T1000 (cell line): Measurements from ENCODE around the gene ARMC2.
"Not testable (repeated sequence)": the region's sequence is repeated elsewhere in the genome, so short reads cannot be mapped to it uniquely, and the experiment has no call there.

Source experiments
- DNase-seq: peaks from one replicate; lab custom pipeline; 2025; ENCODE audit warnings: mixed read lengths; lab: John Stamatoyannopoulos, UW

The ARMC2 gene

GRCh38 chr6:108952776-108953486 lies 104.7 kb downstream of the ARMC2 start:
- no peak for DNase-seq

- DNase-seq, result no peak
These were observed 105.5 kb downstream of the ARMC2 start for GRCh38 chr6:108953681-108954080.

GRCh38 chr6:108955329-108955949 lies 107.2 kb downstream of the ARMC2 start:
- no peak for DNase-seq

- no peak for DNase-seq
These were observed 109.0 kb downstream of the ARMC2 start for GRCh38 chr6:108957221-108957620.

GRCh38 chr6:108958900-108959770 lies 110.9 kb downstream of the ARMC2 start:
- no peak for DNase-seq

DNA sequence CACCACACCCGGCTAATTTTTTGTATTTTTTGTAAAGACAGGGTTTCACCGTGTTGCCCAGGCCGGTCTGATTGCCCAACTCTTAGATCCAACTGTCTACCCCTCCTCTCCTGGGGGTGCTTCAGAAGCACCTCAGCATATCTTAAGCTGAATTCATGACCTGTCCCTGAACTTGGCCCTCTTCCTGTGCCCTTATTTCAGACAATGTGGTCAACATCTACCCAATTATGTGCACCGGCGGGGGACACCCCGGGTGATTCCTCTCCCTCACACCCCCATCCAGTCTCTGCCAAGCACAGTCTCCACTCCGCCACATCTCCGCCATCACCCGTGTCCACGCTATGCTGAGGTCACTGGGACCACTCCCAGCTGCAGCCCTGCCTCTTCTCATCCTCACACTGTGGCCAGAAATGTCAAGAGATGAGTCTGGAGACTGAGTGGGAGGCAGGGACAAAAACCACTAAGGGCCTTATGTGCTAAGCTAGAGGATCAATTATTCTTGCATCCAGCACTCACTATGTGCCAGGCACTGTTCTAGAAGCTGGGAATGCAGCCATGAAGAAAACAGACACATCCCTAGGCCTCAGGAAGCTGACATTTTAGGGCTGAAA lies 111.9 kb downstream of the ARMC2 start:
- DNase-seq, result no peak

GRCh38 chr6:108960601-108961000 lies 112.4 kb downstream of the ARMC2 start:
- DNase-seq, result no peak

DNA sequence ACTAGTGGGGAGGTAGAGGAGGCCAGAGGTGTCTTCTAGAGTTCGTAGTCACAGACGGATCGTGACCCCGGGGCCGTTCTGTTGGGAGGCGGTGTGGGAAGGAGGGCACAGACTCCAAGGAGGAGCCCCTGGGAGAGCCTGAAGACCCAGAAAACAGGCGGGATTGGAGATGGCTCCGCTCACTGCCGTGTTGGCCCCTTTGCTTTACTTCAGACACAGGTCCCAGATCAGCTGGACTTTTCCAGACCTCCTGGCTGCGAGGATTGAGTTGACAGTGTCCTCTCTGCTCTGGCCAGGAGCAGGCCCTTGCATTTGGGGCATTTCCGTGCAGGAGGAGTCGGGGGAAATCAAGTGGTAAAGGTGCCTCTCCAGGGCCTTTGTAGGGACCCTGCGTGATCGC lies 112.9 kb downstream of the ARMC2 start:
- no peak for DNase-seq

DNA sequence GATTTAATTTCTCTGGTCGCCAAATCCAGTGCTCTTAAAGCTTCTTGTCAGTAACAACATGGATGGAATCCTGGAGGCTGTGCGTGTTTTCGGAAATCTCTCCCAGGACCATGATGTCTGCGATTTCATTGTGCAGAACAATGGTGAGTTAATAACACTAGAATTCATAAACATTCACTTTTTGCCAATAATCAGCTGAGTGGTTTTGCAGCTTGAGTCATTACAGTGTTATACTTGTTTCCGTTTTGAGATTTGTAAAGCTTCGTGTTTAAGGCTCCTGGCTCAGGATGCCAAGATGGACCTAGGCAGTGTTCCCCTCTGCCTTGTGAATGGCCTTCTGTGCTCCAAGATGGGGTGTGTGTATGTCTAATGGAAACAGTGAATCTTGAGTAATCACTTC lies 113.8 kb downstream of the ARMC2 start:
- no peak for DNase-seq

DNA sequence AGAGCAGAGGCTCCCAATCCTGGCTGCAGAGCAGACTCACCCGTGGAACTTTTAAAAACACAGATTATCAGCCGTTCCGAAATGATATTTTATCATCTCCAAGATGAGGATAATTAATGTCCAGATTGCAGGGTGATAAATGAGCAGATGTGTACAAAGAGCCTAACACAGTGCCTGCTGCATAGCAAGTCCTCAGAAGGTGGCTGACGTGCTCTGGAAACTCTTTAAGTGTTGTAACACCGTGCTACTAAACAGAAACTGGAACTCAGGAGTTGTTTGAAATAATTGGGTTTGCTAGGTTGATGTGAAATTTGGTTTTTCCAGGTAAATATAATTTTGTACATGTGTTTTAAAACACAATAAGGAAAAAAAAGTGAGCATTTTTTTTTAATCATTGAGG lies 118.0 kb downstream of the ARMC2 start:
- no peak for DNase-seq

GRCh38 chr6:108966855-108967755 lies 118.9 kb downstream of the ARMC2 start:
- DNase-seq, result peak; percentile 34

GRCh38 chr6:108968325-108969316 lies 120.4 kb downstream of the ARMC2 start:
- DNase-seq, result no peak

GRCh38 chr6:108969776-108970175 lies 121.6 kb downstream of the ARMC2 start:
- no peak for DNase-seq

DNA sequence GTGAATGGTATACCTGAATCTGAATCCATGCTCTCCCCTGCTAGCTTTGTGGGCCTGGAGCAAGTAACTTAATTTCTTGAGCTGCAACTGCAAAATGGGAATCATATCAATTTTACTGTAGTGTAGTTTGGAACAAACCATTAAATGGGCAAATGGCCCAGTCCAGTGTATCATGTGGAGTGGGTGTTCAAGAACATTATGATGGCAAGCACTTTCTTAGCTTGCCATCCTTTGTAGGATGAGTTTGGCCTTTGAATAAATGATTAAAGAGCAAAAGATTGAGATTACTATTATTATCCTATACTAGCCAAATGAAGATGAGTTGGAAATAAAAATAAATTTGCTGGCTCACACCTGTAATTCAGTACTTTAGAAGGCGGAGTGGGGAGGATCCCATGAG lies 126.0 kb downstream of the ARMC2 start:
- DNase-seq, result no peak

GRCh38 chr6:108978638-108979037 lies 130.4 kb downstream of the ARMC2 start:
- DNase-seq, result not testable (repeated sequence)

GRCh38 chr6:108982154-108983113 lies 134.2 kb downstream of the ARMC2 start:
- DNase-seq, result no peak

DNA sequence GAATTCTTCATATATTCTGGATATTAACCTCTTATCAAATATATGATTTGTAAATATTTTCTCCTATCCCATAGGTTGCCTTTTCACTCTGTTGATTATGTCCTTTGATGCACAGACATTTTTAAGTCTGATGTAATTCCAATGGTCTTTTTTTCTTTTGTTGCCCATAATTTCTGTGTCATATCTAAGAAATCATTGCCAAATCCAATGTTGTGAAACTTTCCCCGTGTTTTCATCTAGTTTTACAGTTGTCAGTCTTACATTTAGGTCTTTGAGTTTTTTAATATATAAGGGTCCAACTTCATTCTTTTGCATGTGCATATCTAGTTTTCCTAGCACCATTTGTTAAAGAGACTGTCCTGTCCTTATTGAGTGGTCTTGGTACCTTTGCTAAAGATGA lies 134.9 kb downstream of the ARMC2 start:
- DNase-seq, result no peak

DNA sequence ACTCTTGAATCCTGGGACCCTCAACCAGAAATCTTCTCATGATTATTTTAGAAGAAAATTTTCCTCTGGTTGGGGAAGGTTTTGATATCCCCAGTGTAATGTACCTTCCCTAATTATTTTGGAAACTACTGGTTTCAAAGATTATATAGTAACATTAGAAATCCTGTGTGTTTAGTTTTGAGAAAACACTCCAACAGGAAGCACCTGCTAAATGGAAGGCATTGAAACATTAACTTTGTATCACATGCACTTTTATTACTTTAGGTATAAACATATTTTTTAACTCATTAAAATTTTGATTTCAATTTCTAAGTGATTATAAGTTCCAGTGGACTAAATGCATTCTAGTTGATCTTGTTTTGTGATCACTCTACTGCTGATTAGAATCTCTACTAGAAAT lies 137.1 kb downstream of the ARMC2 start:
- no peak for DNase-seq

- no peak for DNase-seq
These were observed 138.9 kb downstream of the ARMC2 start for GRCh38 chr6:108987156-108987555.
